Thyroid gland (tissue), 4 donors: Measurements from ENCODE around the gene SGTB.

ENCODE experiments used
- CTCF ChIP-seq, 6 experiments: fragments of 200-600 bp in 3 of 6; fragments of 450-650 bp in 3 of 6; sonication (generic) in 3 of 6; IDR thresholded peaks; one replicate each; pipeline ENCODE4 v1.5.1; 2016 to 2019; ENCODE audit warnings: antibody characterized with exemption in 6 of 6, mild to moderate bottlenecking in 2 of 6, inconsistent platforms in 1 of 6, moderate library complexity in 1 of 6
- POLR2A ChIP-seq, 2 donors: fragments of 450-650 bp; IDR thresholded peaks; one replicate each; pipeline ENCODE4 v1.6.1; 2017; ENCODE audit warnings: antibody characterized with exemption in 2 of 2, mild to moderate bottlenecking in 2 of 2, moderate library complexity in 1 of 2

GRCh38 chr5:65699338-65699737 is 22.6 kb downstream of the SGTB start:
- no peak for TF ChIP-seq CTCF (IDR thresholded peaks at IDR 0.05)
- no peak for TF ChIP-seq POLR2A (IDR thresholded peaks at IDR 0.05)
